Lower lobe of right lung (tissue), 2 donors: ENCODE results near the gene GNAQ. TPM values are rescaled to one million over a fixed set of nuclear protein-coding genes. Genes with fewer than 3 reads are reported as not detected.
"Not testable (repeated sequence)": the region's sequence is repeated elsewhere in the genome, so short reads cannot be mapped to it uniquely, and the experiment has no call there.

Experiments used
- ATAC-seq, 2 donors: fragments of 200-7000 bp; cut with Tn5 transposase; one replicate each; pipeline ENCODE4 v1.9.1; 2020 to 2022; ENCODE audit warnings: mild to moderate bottlenecking in 2 of 2, moderate library complexity in 2 of 2
- DNase-seq: peaks from one replicate; pipeline ENCODE4 v3.0.0-alpha.2; 2020
- H3K27ac ChIP-seq: fragments of 200-600 bp; one replicate; pipeline ENCODE4 v1.8.0; 2022
- H3K27me3 ChIP-seq: fragments of 200-600 bp; one replicate; pipeline ENCODE4 v1.8.0; 2022; ENCODE audit warnings: low read depth
- H3K36me3 ChIP-seq: fragments of 200-600 bp; one replicate; pipeline ENCODE4 v1.8.0; 2022; ENCODE audit warnings: mild to moderate bottlenecking
- H3K4me1 ChIP-seq: fragments of 200-600 bp; one replicate; pipeline ENCODE4 v1.8.0; 2022
- H3K4me3 ChIP-seq: fragments of 200-600 bp; one replicate; pipeline ENCODE4 v1.8.0; 2022; ENCODE audit warnings: mild to moderate bottlenecking
- H3K9me3 ChIP-seq: fragments of 200-600 bp; one replicate; pipeline ENCODE4 v1.8.0; 2022
- intact Hi-C: fragments of 100-400 bp; cut with DNase I; formaldehyde crosslinking; loops from one replicate; pipeline ENCODE4 v1.11.0; 2022
- total RNA-seq: library from RNA; stranded (reverse); fragmentation: NEBNext Ultra II Directional; extraction: Animal tissue kit (Norgen Biotek cat#: 25700); gene quantifications from one replicate; pipeline ENCODE4 v1.2.1, GENCODE V29; 2021
- TF ChIP-seq, protein P1 (sequence below): fragments of 200-600 bp; IDR thresholded peaks from one replicate; pipeline ENCODE4 v1.8.0; 2022; ENCODE audit warnings: antibody characterized with exemption, mild to moderate bottlenecking
- donor health status: DM: no; HTN: yes; CAD: no; lungs with severe emphysema.

Gene GNAQ
- total RNA-seq, 1 donor from 2014 or later, result 130 TPM

DNA sequence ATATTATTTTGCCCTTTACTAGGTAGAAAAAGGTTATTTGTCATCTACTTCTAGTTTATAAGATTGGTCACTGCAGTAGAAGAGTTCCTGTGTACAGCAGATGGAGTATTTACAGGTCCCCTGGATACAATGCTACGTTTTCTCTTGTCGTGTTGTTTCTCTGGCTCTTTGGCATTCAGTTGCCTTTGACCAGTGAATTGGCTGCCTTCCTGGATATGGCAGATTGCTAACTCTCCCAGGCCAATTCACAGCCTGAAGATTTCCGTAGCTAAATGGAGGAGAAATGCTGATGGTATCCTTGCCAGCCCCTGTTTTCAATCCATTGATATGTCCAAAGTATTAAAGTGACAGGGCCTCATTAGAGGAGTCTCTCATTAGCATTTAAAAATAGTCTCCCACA lies 32.5 kb upstream of the GNAQ start:
- no peak for ATAC-seq
- no peaks in the 10 kb centered on the region for H3K4me1 ChIP-seq
- H3K4me3 ChIP-seq, result no peak overlapping the region
- H3K27me3 ChIP-seq, result no peaks in the 10 kb centered on the region
- TF ChIP-seq, protein P1, sequence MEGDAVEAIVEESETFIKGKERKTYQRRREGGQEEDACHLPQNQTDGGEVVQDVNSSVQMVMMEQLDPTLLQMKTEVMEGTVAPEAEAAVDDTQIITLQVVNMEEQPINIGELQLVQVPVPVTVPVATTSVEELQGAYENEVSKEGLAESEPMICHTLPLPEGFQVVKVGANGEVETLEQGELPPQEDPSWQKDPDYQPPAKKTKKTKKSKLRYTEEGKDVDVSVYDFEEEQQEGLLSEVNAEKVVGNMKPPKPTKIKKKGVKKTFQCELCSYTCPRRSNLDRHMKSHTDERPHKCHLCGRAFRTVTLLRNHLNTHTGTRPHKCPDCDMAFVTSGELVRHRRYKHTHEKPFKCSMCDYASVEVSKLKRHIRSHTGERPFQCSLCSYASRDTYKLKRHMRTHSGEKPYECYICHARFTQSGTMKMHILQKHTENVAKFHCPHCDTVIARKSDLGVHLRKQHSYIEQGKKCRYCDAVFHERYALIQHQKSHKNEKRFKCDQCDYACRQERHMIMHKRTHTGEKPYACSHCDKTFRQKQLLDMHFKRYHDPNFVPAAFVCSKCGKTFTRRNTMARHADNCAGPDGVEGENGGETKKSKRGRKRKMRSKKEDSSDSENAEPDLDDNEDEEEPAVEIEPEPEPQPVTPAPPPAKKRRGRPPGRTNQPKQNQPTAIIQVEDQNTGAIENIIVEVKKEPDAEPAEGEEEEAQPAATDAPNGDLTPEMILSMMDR, result no peak
- DNase-seq, result no peak
- H3K36me3 ChIP-seq, result no peaks in the 10 kb centered on the region
- intact Hi-C loops, result no loop called here
- H3K9me3 ChIP-seq, result no peaks in the 10 kb centered on the region
- no peak overlapping the region for H3K27ac ChIP-seq

DNA sequence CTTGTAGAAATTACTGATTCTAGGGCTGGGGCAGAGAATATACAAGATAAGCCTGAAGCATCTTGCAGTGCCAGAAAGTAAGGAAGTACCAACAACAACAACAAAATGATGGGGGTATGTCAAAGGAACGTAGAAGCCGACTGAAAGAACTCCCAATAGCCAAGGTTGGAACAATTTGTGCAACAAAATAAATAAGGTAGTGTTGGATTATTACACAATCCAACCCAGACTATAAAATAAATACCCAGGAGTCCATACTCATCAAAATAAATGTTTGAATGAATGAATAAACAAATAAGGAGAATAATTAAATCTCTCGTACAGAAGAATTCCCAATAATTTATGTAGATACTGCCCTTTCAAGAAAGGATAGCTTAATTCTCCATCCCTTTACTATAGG lies 31.1 kb upstream of the GNAQ start:
- Histone ChIP-seq H3K27me3 (no peaks in the 10 kb centered on the region), H3K36me3 (no peaks in the 10 kb centered on the region), H3K4me1 (no peaks in the 10 kb centered on the region), H3K27ac (no peak overlapping the region), H3K4me3 (no peak overlapping the region), H3K9me3 (no peaks in the 10 kb centered on the region)
- TF ChIP-seq, protein P1, result no peak
- DNase-seq (no peak), ATAC-seq (no peak)
- intact Hi-C loops, result no loop called here

GRCh38 chr9:78054218-78054617 lies 22.6 kb upstream of the GNAQ start:
- not testable (repeated sequence) for DNase-seq, H3K4me3 ChIP-seq, H3K27ac ChIP-seq

GRCh38 chr9:78053627-78054026 lies 22.0 kb upstream of the GNAQ start:
- no peaks in the 10 kb centered on the region for H3K36me3 ChIP-seq
- no peaks in the 10 kb centered on the region for H3K4me1 ChIP-seq
- intact Hi-C loops, result no loop called here
- no peaks in the 10 kb centered on the region for H3K9me3 ChIP-seq
- TF ChIP-seq, protein P1, result no peak
- DNase-seq, result no peak
- no peaks in the 10 kb centered on the region for H3K27me3 ChIP-seq
- no peak for ATAC-seq
- no peak overlapping the region for H3K27ac ChIP-seq
- H3K4me3 ChIP-seq, result no peak overlapping the region

More at GRCh38 chr9:78054218-78054617, 22.6 kb upstream of the GNAQ start:
- ATAC-seq, H3K4me1 ChIP-seq, H3K36me3 ChIP-seq, intact Hi-C loops, H3K27me3 ChIP-seq, H3K9me3 ChIP-seq: not testable (repeated sequence)

DNA sequence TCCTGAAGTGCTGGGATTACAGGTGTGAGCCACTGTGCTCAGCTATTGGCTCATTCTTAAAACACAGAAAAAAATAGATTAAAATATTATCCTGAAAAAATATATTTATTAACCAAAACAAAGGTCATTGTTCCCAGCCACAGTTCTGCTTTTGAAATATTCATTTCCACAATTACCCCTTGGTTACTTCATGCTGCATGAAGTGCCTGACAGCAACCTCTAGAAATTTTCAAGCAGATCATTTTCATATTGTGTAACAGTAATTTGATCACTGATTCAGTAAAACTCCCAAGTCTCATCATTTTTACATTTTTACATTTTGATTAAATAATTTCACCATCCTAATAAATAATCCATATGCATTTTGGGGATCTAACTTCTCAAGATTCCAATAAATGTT lies 18.8 kb upstream of the GNAQ start:
- DNase-seq (no peak), ATAC-seq (no peak)
- Histone ChIP-seq H3K9me3 (no peaks in the 10 kb centered on the region), H3K4me3 (no peak overlapping the region), H3K27ac (no peak overlapping the region), H3K4me1 (no peaks in the 10 kb centered on the region), H3K27me3 (no peaks in the 10 kb centered on the region), H3K36me3 (no peaks in the 10 kb centered on the region)
- TF ChIP-seq, protein P1, result no peak
- intact Hi-C loops, result no loop called here

DNA sequence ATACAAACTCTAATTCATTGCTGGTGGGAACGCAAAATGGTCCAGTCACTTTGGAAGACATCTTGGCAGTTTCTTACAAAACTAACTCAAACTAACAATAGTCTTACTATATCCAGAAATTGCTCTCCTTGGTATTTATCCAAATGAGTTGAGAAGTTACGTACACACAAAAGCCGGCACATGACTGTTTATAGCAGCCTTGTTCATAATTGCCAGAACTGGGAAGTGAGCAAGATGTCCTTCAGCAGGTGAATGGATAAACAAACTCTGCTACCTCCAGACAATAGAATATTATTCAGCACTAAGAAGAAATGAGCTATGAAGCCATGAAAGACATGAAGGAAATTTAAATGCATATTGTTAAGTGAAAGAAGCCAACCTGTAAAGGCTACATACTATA lies 17.9 kb upstream of the GNAQ start:
- Histone ChIP-seq H3K4me1 (no peaks in the 10 kb centered on the region), H3K9me3 (no peaks in the 10 kb centered on the region), H3K36me3 (no peaks in the 10 kb centered on the region), H3K4me3 (no peak overlapping the region), H3K27ac (no peak overlapping the region), H3K27me3 (no peaks in the 10 kb centered on the region)
- no peak for ATAC-seq
- TF ChIP-seq, protein P1, result no peak
- intact Hi-C loops, result no loop called here
- no peak for DNase-seq
